Measurements from ENCODE around the gene LAMP1. TPM values are rescaled to one million over a fixed set of nuclear protein-coding genes. Genes with fewer than 3 reads are reported as not detected.
"Not testable (repeated sequence)": the region's sequence is repeated elsewhere in the genome, so short reads cannot be mapped to it uniquely, and the experiment has no call there.

The LAMP1 gene
- total RNA-seq, 2 experiments from 2014 or later = 72.2 to 80.7 TPM

DNA sequence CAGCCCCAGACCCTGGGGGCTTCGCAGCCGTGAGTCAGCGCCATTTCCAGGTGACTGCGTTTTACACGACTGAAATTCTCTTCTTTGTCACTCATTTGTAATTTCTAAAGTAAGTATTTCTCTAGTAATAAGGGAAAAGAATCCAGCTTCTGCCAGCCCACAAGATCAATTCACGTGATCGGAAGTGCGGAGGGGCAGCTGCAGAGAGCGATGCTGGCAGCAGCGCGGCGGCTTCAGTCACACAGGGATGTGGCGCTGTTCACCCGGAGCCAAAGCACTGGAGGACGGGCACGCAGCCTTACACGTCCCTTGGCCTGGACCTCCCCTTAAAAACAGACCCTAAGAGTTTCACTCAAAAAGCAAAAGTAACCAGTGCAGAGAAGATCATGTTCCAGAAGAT is 48.4 kb downstream of the LAMP1 start:
- Histone ChIP-seq H3K4me1 (ENCODE audit: insufficient read depth, low read length) (no peaks in the 10 kb centered on the region), H3K4me3 (ENCODE audit: low read length) (no peak overlapping the region), H3K9me3 (ENCODE audit: control insufficient read depth in 1 of 2, insufficient read depth in 1 of 2, low read length in 2 of 2) (peaks cover 0 to 37% of the 10 kb centered on the region in 2 experiments), H3K27me3 (ENCODE audit: control insufficient read depth in 1 of 2, insufficient read depth in 2 of 2, low read length in 2 of 2) (no peaks in the 10 kb centered on the region), H3K36me3 (ENCODE audit: insufficient read depth, low read length) (no peaks in the 10 kb centered on the region), H3K27ac (ENCODE audit: low read depth in 1 of 2, low read length in 2 of 2) (no peak overlapping the region)
- H3K27ac Mint-ChIP-seq = no peak overlapping the region
- ChIA-PET CTCF (no interaction called here), POLR2A (no interaction called here)
- no peak for ATAC-seq (ENCODE audit: poor library complexity)
- no peaks in the 10 kb centered on the region for H3K4me1 Mint-ChIP-seq (ENCODE audit: low read depth)
- no peaks in the 10 kb centered on the region for H3K9me3 Mint-ChIP-seq
- intact Hi-C loops (cut with DNase I, micrococcal nuclease) = no loop called here
- H3K27me3 Mint-ChIP-seq = peaks cover 3% of the 10 kb centered on the region
- H3K4me3 Mint-ChIP-seq = no peak overlapping the region
- H3K36me3 Mint-ChIP-seq (ENCODE audit: low read depth) = no peaks in the 10 kb centered on the region
- DNase-seq = no peak
- TF ChIP-seq, protein P1, sequence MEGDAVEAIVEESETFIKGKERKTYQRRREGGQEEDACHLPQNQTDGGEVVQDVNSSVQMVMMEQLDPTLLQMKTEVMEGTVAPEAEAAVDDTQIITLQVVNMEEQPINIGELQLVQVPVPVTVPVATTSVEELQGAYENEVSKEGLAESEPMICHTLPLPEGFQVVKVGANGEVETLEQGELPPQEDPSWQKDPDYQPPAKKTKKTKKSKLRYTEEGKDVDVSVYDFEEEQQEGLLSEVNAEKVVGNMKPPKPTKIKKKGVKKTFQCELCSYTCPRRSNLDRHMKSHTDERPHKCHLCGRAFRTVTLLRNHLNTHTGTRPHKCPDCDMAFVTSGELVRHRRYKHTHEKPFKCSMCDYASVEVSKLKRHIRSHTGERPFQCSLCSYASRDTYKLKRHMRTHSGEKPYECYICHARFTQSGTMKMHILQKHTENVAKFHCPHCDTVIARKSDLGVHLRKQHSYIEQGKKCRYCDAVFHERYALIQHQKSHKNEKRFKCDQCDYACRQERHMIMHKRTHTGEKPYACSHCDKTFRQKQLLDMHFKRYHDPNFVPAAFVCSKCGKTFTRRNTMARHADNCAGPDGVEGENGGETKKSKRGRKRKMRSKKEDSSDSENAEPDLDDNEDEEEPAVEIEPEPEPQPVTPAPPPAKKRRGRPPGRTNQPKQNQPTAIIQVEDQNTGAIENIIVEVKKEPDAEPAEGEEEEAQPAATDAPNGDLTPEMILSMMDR (IDR thresholded peaks at IDR 0.05) = no peak

DNA sequence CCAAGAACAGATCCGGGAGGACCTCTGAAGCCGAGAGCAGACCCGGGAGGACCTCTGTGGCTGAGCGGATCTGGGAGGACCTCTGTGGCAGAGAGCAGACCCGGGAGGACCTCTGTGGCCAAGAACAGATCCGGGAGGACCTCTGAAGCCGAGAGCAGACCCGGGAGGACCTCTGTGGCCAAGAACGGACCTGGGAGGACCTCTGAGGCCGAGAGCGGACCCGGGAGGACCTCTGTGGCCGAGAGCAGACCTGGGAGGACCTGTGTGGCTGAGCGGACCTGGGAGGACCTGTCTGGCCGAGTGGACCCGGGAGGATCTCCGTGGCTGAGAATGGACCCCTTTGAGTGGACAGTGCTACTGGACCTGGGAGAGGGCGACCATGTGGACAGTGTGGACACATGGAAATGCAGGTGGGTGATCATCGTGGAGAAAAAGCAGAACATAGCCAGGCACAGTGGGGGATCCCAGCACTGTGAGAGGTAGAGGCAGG is 50.7 kb downstream of the LAMP1 start:
- DNase-seq; H3K27me3 ChIP-seq (ENCODE audit: control insufficient read depth in 1 of 2, insufficient read depth in 2 of 2, low read length in 2 of 2); CTCF ChIA-PET; intact Hi-C loops (cut with DNase I, micrococcal nuclease); H3K27ac Mint-ChIP-seq; H3K9me3 Mint-ChIP-seq; H3K4me3 Mint-ChIP-seq; POLR2A ChIA-PET; H3K4me1 ChIP-seq (ENCODE audit: insufficient read depth, low read length); H3K27ac ChIP-seq (ENCODE audit: low read depth in 1 of 2, low read length in 2 of 2); H3K36me3 Mint-ChIP-seq (ENCODE audit: low read depth); H3K36me3 ChIP-seq (ENCODE audit: insufficient read depth, low read length); ATAC-seq (ENCODE audit: poor library complexity); H3K27me3 Mint-ChIP-seq; H3K4me1 Mint-ChIP-seq (ENCODE audit: low read depth); H3K4me3 ChIP-seq (ENCODE audit: low read length): not testable (repeated sequence)
- peaks cover 0 to 37% of the 10 kb centered on the region in 2 experiments for H3K9me3 ChIP-seq (ENCODE audit: control insufficient read depth in 1 of 2, insufficient read depth in 1 of 2, low read length in 2 of 2)

DNA sequence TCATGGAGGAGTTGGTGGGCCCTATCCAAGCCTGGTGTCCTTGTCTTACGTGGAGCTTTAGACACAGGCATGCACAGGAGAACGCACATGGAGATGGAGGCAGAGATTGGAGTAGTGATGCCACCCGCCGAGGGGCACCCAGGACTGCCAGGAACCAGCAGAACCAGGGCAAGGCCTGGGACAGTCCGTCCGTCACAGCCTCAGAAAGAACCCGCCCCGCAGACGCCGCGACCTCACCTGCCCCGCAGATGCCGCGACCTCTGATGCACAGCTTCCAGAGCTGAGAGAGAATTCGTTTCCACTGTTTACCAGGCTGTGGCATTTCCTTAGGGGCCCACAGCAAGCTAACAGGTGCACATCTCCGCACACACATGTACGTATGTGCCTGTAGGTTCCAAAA is 51.6 kb downstream of the LAMP1 start:
- TF ChIP-seq, protein P1 (IDR thresholded peaks at IDR 0.05) = no peak

DNA sequence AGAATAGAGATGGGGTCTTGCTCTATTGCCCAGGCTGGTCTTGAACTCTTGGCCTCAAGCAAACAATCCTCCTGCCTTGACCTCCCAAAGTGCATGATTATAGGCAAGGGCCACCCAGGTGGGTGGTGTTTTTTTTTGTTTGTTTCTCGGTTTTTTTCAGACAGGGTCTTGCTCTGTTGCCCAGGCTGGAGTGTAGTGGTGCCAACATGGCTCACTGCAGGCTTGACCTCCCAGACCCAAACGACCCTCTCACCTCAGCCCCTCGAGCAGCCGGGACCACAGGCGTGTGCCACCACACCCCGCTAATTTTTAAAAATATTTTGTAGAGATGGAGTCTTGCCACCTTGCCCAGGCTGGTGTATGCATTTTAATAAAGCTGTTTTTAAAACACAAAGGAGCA is 52.0 kb downstream of the LAMP1 start:
- Histone ChIP-seq H3K27ac (ENCODE audit: low read depth in 1 of 2, low read length in 2 of 2) (no peak overlapping the region), H3K4me1 (ENCODE audit: insufficient read depth, low read length) (no peaks in the 10 kb centered on the region), H3K4me3 (ENCODE audit: low read length) (no peak overlapping the region), H3K36me3 (ENCODE audit: insufficient read depth, low read length) (no peaks in the 10 kb centered on the region), H3K9me3 (ENCODE audit: control insufficient read depth in 1 of 2, insufficient read depth in 1 of 2, low read length in 2 of 2) (peaks cover 0 to 36% of the 10 kb centered on the region in 2 experiments), H3K27me3 (ENCODE audit: control insufficient read depth in 1 of 2, insufficient read depth in 2 of 2, low read length in 2 of 2) (no peaks in the 10 kb centered on the region)
- H3K27me3 Mint-ChIP-seq = no peaks in the 10 kb centered on the region
- ChIA-PET POLR2A (no interaction called here), CTCF (no interaction called here)
- TF ChIP-seq, protein P1 (IDR thresholded peaks at IDR 0.05) = no peak
- ATAC-seq (ENCODE audit: poor library complexity) (no peak), DNase-seq (no peak)
- H3K27ac Mint-ChIP-seq = no peak overlapping the region
- no peaks in the 10 kb centered on the region for H3K4me1 Mint-ChIP-seq (ENCODE audit: low read depth)
- intact Hi-C loops (cut with DNase I, micrococcal nuclease) = no loop called here
- H3K4me3 Mint-ChIP-seq = no peak overlapping the region
- no peaks in the 10 kb centered on the region for H3K9me3 Mint-ChIP-seq
- no peaks in the 10 kb centered on the region for H3K36me3 Mint-ChIP-seq (ENCODE audit: low read depth)

More for the DNA sequence above, 51.6 kb downstream of the LAMP1 start:
- ChIA-PET POLR2A (no interaction called here), CTCF (no interaction called here)
- no peak overlapping the region for H3K27ac ChIP-seq (ENCODE audit: low read depth in 1 of 2, low read length in 2 of 2)
- no peak overlapping the region for H3K4me3 ChIP-seq (ENCODE audit: low read length)
- Mint-ChIP-seq H3K27me3 (no peaks in the 10 kb centered on the region), H3K4me3 (no peak overlapping the region), H3K36me3 (ENCODE audit: low read depth) (no peaks in the 10 kb centered on the region), H3K9me3 (no peaks in the 10 kb centered on the region), H3K4me1 (ENCODE audit: low read depth) (no peaks in the 10 kb centered on the region), H3K27ac (no peak overlapping the region)
- ATAC-seq (ENCODE audit: poor library complexity) (no peak), DNase-seq (no peak)
- H3K36me3 ChIP-seq (ENCODE audit: insufficient read depth, low read length) = no peaks in the 10 kb centered on the region
- intact Hi-C loops (cut with DNase I, micrococcal nuclease) = no loop called here
- no peaks in the 10 kb centered on the region for H3K4me1 ChIP-seq (ENCODE audit: insufficient read depth, low read length)
- no peaks in the 10 kb centered on the region for H3K27me3 ChIP-seq (ENCODE audit: control insufficient read depth in 1 of 2, insufficient read depth in 2 of 2, low read length in 2 of 2)
- H3K9me3 ChIP-seq (ENCODE audit: control insufficient read depth in 1 of 2, insufficient read depth in 1 of 2, low read length in 2 of 2) = peaks cover 0 to 37% of the 10 kb centered on the region in 2 experiments
